DMS 273 treated with DMSO at 0.1 percent for 48 hours (cell line): ENCODE results near the gene CMBL.
A peak's percentile ranks its signal among the peaks of the same experiment; 100 is the strongest.

Experiments used
- DNase-seq: peaks from one replicate; lab custom pipeline; 2025; lab: John Stamatoyannopoulos, UW

CMBL gene

DNA sequence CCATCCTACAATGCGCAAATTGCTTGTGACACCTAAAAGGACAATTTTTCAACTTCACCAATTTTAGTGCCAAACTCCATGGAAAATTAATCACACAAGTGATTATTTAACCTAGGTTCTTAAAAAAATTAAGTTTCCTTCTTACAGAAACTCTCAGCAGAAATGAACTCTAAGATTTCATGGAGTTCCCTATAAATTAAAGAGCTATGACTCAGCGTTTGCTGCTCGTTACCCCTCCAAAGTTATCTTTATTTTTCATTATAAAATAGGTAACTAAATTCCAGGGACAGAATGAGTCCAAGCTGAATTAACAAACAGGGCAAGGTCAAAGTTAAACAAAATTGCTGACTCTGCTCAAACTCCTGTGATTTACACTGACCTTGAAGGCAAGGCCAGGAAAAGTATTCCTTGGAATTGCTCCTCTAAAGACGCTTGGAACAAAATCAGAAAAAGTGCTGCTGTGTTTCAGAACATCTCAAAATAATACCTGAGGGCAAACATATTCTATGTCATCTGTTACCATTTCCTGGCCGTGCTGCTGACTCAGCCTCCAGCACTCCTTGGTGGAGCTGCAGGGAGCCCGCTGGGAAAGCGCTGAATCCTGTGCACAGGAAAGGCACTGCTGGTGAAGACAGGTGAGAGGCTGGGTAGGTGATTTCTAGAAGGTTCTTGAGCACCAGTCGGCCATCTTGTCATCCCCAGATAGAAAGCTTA lies 2.5 kb upstream of the CMBL start:
- DNase-seq: no peak

DNA sequence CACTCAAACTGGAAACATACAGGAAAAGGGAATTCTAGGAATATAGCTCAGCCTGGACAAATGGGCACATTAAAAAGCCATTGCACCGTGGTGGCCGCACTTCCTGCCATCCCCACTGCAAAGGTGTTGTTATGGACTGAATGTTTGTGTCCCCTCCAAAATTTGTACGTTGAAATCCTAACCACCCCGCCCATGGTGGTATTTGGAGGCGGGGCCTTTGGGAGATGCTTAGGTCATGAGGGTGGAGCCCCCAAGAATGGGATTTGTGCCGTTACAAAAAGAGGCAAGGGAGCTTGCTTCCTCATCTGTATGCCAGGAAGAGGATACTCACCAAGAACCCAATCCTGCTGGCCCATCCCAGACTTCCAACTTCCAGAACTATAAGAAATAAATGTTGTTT lies 1.1 kb upstream of the CMBL start:
- DNase-seq: no peak

DNA sequence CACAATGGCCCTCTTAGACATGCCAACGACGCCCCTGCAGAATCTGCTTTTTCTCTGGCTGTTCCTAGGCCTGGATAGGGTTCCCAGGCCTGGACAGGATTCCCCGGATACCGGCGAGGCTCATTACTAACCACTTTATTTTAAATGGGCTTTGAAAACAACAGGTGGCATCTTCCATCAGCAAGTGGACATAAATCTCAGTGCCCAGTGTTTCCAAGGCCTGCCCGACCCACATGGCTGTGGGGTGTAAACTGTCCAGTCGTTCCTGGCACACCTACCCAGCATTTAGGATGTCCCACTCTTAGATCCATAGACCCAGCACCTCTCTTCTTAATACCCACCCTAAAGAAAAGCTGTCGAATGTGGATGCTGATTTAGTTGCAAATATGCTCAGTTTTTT lies 896 bp downstream of the CMBL start:
- DNase-seq: no peak

DNA sequence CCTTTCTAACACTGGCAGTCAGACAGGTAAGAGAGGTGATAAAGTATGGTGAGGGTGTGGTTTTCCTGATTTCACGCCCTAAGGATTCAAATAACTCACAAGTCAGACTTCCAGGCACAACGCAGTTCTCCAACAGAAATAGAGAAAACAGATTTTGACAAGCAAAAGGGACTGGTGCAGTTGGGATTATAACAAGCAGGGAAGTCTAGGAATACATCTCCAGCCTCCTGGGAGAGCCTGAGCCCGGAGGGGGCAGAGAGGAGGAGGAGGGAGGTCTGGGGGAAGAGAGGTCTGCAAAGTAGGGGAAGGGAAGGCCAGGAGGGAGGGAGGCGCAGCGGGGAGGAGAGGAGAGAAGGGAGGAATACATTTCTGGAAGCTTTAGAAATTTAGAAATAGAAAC lies 1.6 kb downstream of the CMBL start:
- DNase-seq: no peak

DNA sequence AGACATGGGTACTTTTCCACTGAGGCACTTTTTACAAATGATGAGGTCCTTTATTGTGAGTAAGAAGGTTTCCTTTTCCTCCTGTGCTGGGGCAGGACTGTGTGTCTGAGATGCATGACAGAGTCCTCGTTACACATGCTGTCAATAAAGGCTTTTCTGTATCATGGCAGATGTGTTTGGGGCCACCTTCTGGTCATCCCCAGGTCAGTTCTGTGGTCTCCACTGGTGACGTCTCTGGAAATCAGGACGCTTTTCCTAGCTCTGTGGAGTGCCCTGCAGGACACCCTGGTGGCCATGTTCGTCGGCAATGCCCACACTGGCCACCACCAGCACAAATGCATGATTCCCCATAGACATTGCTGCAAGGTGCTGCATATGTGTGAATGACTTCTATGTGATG lies 2.8 kb downstream of the CMBL start:
- DNase-seq: no peak

DNA sequence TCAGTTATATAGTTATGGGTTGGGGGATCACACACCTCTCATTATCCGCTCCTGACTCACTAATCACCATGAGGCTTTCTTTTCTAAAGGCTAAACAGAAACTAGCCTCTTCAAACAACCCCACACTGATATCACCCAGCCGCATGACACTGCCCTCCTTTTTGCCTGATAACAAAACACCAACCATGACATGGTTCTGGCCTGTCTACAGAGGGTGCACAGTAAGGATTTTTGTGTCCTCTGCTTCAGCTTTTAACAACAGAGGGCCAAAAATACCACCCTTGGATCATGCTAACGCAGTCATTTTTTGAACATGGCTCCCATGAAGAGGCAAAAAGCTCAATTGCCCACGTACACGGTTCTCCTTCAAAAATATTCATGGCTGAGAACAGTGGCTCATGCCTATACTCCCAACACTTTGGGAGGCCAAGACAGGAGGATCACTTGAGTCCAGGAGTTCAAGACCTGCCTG lies 4.0 kb downstream of the CMBL start:
- no peak for DNase-seq

DNA sequence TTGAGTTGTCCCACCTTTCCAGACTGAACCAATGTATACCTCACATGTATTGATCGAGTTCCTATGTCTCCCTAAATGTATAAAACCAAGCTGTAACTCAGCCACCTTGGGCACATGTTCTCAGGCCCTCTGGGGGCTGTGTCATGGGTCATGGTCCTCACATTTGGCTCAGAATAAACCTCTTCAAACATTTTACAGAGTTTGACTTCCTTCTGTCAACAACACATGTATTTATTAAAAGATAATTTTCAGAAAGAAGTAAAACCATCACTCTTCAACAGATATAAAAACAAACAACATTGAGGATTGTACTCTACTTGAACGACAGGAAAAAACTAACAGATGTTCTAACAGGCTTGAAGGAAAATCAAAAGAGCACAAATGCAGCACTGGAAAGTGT lies 4.5 kb downstream of the CMBL start:
- DNase-seq: no peak

DNA sequence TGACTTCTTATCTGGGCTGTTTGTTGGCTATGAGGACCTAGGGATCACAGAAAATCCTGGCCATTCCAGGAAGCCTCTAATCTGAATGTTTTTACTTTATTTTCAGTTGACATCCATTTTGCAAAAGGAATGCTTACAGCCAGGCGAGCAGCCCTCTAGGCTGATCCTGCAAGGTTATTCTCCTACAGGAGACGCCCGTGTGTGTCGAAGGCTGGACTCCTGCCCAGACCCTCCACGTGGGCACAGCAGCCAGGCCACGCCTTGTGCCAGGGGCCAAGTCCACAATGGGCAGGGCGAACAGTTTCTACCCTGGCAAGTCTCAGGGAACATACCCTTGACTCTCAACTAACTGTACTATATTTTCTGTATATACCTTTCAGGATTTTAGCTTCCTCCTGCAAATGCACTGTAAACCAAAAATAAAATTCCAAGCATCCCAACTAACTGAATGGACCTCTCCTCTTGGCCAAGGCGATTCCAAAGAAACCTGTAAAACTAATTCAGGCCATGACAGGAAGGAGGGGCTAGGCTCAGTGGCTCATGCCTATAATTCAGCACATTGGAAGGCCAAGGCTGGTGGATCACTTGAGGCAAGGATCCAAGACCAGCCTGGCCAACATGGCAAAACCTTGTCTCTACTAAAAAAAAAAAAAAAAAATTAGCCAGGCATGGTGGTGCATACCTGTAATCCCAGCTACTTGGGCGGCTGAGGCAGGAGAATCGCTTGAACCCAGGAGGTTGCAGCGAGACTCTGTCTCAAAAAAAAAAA lies 5.7 kb downstream of the CMBL start:
- peak; percentile 20 for DNase-seq

DNA sequence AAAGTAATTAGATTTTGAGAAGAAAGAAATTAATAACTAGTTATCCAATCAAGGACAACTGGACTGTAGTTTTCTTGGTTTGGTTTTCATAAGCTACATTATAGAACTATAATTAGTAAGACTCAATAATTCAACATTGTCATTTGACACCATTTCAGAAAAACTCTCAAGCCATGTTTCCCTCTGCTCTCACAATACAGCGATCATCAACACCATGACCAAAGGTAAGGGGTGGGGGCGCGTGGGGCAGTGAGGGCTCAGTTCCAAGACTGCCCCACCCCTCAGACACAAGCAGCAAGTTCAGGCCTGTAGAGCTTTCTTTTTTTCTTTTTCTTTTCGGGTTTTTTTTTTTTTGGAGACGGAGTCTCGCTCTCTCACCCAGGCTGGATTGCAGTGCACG lies 6.4 kb downstream of the CMBL start:
- DNase-seq: no peak

DNA sequence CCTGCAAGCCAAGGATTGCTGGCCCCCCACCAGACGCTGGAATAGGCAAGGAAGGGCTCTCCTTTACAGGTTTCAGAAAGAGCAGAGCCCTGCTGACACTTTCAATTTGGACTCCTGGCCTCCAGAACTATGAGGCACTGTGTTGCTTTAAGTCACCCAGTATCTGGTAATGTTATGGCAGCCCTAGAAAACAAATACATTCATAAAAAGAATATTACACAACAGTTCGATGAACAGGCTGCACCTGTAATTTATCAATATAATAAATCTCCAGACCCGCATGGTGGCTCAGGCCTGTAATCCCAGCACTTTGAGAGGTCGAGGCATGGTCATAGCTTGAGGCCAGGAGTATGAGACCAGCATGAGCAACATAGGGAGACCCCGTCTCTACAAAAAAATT lies 7.5 kb downstream of the CMBL start:
- DNase-seq: no peak

DNA sequence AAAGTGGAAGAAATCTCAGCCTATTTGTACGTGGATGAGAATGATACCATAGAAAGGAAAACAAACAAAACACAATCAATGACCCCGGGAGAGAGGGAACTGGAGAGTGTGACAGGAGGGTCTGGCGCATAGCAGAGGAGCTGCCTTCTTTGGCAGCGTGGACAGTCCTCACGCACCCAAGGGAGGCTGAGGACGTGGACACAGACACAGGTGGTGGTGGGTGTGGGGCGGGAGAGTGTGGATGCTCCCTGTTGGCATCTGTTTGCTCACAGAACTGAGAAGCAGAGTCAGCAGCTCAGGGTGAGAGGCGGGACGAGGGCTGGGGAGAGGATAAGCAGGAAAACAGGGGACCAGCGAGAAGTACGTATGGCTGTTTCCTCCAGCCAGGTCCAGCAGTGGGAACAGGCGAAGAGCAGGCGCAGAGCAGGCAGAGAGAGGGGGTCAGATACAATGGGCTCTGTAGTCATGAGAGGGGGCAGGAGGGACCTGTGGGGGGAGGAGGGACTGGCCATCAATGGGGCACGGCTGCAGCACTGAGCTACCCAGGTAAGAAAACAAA lies 10.0 kb downstream of the CMBL start:
- no peak for DNase-seq

DNA sequence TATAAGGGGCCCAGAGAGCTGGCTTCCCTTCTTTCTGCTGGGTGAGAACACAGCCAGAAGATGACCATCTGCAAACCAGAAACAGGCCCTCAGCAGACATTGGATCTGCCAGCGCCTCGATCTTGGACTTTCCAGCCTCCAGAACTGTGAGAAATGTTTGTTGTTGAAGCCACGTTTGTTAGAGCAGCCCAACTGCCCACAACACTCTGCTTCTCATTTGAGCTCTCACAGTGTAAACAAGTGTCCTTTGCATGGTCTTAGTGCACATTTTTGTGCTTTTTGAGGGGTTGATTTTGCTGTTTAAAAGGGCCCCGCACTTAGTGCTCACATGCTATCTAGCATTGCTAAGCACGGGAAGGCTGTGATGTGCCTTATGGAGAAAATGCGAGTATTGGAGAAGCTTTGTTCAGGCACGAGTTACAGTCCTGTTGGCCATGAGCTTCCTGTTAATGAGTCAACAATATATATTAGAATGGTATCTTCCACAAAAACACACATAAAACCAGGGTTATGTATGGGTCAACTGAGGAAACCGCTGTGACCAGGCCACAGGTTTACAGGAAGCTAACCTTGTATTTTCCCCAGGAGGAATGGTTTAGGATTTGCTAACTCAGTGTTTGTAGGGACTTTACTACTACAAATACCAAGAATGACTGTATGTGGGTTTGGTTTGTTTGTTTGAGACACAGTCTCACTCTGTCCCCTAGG lies 11.9 kb downstream of the CMBL start:
- DNase-seq: no peak

DNA sequence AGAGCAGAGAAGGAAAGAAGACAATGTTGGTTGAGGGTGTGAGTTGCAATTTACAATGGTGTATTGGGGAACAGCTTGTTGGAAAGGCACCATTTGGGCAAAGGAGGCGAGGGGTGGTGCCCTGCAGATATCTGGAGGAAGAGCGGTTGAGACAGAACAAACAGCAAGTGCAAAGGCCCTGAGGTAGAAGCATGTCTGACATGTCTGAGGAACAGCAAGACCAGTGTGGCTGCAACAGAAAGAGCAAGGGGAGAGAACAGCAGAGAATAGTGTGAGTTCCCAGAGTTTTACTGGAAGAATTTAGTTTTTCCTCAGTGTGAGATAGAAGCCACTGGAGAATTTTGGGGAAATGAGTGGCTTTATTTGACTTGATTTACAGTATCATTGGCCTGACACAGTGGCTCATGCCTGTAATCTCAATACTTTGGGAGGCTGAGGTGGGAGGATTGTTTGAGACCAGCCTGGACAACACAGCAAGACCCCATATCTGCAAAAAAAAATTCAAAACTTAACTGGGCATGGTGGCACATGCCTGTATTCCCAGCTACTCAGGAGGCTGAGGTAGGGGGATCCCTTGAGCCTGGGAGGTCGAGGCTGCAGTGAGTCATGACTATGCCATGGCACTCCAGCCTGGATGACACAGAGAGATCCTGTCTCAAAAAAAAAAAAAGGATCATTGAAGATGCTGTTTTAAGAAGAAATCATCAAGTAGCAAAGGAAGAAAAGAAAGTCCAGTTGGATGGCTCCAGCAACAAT lies 13.6 kb downstream of the CMBL start:
- no peak for DNase-seq

DNA sequence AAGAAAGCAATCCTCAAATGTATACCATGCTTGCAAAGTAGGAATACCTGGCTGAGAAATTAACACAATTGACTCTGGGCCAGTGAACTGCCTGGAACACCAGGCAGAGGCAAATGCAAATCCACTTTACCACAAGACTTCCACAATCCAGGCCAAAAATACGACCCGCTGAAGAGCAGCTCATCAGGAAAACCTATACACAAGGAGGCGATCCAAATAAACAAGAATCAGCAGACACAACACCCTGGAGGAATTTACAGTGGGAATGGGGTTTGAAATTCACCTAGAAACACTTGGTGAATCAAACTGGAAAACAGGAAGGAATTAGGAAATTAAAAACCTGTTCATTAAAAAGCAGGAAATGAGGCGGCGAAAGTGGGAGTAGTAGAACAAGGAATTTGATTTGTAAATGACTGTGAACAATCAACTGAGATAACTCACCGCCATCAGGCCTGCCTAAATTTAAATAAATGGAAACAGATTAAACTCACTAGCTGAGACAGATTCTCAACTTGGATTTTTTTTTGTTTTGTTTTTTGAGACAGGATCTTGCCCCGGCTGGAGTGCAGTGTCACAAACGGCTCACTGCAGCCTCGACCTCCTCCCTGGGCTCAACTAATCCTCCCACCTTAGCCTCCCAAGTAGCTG lies 15.9 kb downstream of the CMBL start:
- DNase-seq: no peak

DNA sequence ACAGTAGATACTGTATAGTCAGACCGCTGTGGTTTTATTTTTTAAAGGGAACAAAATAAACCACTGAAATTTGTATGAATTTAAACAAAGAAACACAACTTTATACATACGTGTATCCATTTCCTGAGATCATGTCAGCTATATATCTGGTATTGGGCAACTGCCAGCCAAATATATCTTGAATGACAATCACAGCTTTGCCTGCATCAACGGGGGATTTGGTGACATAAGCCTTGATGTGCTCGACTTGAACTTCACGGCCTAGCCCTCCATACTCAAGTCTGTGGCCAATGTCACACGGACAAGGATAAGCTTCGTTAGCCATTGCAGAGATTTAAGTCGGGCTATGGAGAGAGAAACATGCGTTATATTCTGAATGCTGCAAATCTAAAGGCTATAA lies 17.3 kb downstream of the CMBL start:
- no peak for DNase-seq

DNA sequence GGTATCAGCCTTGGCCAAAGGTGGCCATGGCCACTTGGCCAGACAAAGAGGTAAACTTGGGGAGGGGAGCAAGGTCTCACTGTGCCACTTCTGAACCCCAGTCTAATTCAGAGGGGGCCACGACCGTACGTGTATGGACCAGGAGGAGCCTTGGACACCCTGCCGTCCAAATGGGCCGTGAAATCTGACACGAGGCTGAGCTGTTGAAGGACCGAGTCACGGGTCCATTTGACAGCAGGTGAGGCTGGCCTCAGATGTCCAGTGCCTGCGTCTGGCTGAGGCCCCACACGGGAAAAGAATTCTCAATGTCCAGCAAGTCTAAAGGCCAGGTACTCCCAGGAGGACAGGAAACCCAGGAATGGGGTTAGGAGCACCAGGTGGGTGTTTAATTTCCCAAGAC lies 17.7 kb downstream of the CMBL start:
- DNase-seq: no peak

DNA sequence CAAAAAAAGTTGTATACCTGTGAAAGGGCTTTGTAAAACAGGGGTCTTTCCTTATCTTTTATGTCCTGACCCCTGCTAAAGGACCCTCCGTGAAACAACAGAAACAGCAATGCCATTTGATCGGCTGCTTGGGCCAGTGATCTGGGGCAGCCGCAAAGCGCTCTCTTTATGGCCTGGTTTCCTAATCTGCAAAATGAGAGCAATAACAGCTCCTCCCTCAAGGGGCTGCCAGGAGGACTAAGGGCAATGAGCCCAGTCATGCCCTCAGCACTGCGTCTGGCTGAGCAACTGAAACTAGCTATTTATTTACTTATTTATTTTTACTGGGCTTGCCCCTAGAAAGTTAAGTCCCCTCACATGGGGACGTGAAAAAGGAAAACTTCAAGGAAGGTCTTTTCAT lies 18.3 kb downstream of the CMBL start:
- no peak for DNase-seq

DNA sequence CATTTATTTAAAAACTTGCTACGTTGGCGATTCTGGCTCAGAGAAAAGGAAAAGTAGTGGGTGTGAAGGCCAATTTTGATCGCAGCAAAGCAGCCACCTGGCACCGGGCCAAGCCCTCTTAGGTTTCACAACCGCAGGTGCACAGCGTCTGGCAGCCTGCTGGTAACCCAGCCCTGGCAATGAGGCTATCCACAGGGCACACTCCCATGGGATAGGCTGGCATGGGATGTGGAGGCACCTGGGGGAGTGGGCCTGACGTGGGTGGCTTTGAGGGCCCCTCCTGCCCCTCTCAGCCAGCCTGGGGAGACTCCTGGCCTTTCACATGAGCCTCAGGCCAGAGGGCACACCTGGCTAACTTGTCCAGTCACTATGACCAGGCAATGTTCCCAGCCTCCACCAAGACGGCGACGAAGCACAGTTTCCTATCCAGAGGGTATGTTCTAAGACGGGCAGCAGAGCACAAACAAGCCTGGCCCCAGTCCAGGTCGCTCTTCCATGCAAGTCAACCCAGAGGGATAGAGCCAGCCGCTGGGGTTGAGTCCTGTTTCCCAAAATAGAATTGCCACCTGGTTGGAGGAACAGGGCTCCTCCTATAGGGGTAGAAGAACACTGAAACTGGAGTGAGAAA lies 19.0 kb downstream of the CMBL start:
- DNase-seq: peak; percentile 83

DNA sequence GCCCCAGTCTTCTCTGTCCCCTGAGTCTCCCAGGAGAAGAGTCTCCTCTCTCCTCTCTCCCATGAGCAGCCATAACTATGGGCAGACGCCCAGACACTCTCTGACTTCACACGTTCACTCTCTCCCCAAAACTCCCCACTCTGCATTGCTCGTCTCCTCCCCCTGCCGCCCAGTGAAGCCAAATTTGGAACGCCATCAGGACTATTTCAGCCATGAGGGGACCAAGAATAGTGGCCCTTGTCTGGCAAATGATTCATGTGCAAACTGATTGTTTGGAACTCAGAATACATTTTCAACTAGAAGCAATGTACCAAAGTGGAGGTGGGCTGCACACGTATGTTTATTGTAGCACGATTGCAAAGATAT lies 20.9 kb downstream of the CMBL start:
- DNase-seq: no peak

DNA sequence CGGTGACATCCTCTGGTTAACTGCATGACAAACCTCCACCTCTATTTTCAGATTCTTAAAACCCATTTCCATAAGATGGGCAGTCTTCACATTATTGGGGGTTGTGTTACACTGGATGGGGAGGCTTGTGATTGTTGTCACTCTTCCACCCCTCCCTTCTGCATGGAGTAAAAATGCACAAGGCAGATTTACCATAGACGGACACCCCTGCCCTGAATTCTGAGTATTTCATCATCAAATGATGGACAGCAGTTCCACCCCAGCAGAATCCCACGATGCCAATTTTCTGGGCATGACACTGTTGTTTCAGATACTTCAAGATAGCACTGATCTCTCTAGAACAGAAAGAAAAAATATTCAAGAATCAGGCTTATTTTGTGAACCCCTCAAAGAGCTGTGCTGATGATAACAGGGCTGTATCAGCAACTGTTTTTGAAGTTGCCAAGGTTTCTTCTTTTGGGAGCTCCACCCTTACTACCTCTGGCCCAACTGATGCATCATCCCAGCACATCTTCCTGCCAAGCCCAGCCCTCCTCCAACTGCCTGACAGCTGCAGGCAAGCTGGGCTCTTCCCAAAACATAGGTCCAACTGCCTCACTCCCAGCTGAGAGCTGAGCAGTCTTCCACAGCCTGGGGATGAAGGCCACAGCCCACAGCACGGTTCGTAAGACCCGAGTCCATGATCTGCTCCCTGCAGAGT lies 21.4 kb downstream of the CMBL start:
- peak; percentile 22 for DNase-seq
